Measurements from ENCODE around the gene DPYD. TPM values are rescaled to one million over a fixed set of nuclear protein-coding genes. Genes with fewer than 3 reads are reported as not detected.

DPYD gene
- total RNA-seq, 1 donor from 2014 or later: 124 TPM

- DNase-seq (ENCODE audit: low spot score): no peak
These were observed 487.6 kb downstream of the DPYD start for GRCh38 chr1:97433094-97433823.

- DNase-seq (ENCODE audit: low spot score): no peak
These were observed 493.5 kb downstream of the DPYD start for GRCh38 chr1:97427371-97427770.

GRCh38 chr1:97424209-97424608 is 496.6 kb downstream of the DPYD start:
- DNase-seq (ENCODE audit: low spot score): no peak

- DNase-seq (ENCODE audit: low spot score): no peak
These were observed 497.4 kb downstream of the DPYD start for GRCh38 chr1:97423403-97423802.

GRCh38 chr1:97417661-97418060 is 503.2 kb downstream of the DPYD start:
- DNase-seq (ENCODE audit: low spot score): no peak

GRCh38 chr1:97414682-97415312 is 506.0 kb downstream of the DPYD start:
- no peak for DNase-seq (ENCODE audit: low spot score)

- DNase-seq (ENCODE audit: low spot score): no peak
These were observed 508.1 kb downstream of the DPYD start for GRCh38 chr1:97412737-97413136.

- no peak for DNase-seq (ENCODE audit: low spot score)
These were observed 508.7 kb downstream of the DPYD start for GRCh38 chr1:97412166-97412565.

- no peak for DNase-seq (ENCODE audit: low spot score)
These were observed 524.4 kb downstream of the DPYD start for GRCh38 chr1:97396463-97396862.

- DNase-seq (ENCODE audit: low spot score): no peak
These were observed 528.1 kb downstream of the DPYD start for GRCh38 chr1:97392701-97393100.

- DNase-seq (ENCODE audit: low spot score): no peak
These were observed 535.1 kb downstream of the DPYD start for GRCh38 chr1:97385536-97386277.

- DNase-seq (ENCODE audit: low spot score): no peak
These were observed 536.4 kb downstream of the DPYD start for GRCh38 chr1:97384294-97384968.

GRCh38 chr1:97383797-97384196 is 537.0 kb downstream of the DPYD start:
- DNase-seq (ENCODE audit: low spot score): no peak

GRCh38 chr1:97382206-97382605 is 538.6 kb downstream of the DPYD start:
- DNase-seq (ENCODE audit: low spot score): no peak

- DNase-seq (ENCODE audit: low spot score): no peak
These were observed 541.3 kb downstream of the DPYD start for GRCh38 chr1:97379387-97380075.

GRCh38 chr1:97378596-97378995 is 542.2 kb downstream of the DPYD start:
- no peak for DNase-seq (ENCODE audit: low spot score)

GRCh38 chr1:97377432-97378034 is 543.3 kb downstream of the DPYD start:
- no peak for DNase-seq (ENCODE audit: low spot score)

- DNase-seq (ENCODE audit: low spot score): no peak
These were observed 547.8 kb downstream of the DPYD start for GRCh38 chr1:97373000-97373399.

- no peak for DNase-seq (ENCODE audit: low spot score)
These were observed 548.3 kb downstream of the DPYD start for GRCh38 chr1:97372531-97372930.

- no peak for DNase-seq (ENCODE audit: low spot score)
These were observed 552.5 kb downstream of the DPYD start for GRCh38 chr1:97368296-97368695.

GRCh38 chr1:97366984-97367383 is 553.9 kb downstream of the DPYD start:
- DNase-seq (ENCODE audit: low spot score): no peak

All from mucosa of gallbladder (tissue), 1 donor.